ENCODE measurements around the gene CSNK2A2. TPM values are rescaled to one million over a fixed set of nuclear protein-coding genes. Genes with fewer than 3 reads are reported as not detected.

CSNK2A2 gene
- 69.7 and 81.6 TPM in 2 replicates for total RNA-seq (ENCODE audit: low replicate concordance)

DNA sequence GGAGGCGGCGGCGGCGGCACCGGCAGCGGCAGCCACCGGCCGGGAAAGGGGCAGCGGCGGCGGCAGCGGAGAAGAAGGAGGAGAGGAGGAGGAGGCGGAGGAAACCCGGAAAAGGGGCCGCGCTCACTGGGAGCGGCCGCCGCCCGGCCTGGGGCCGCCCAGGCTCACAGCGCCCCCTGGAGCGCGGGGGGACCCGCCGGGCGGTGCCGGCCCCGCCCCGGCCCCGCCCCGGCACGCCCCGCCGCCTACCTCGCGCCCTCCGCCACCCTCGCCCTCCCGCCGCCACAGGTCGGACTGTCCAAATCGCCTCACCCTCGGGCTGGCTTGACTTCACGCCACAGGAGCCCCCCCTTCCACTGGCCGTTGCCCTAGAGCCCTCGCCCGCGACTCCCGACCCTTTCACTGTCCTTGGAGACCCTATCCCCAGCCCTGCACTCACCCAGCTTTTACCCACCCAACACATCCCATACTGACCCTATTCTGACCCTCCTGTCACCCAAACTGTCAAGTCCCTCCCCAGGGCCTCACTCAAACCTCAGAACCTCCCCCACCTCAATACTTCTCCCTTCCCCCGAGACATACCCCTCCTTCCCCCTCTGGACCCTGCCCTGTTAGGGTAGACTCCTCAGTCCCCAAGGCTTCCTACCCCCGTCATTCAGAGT, at the start of gene CSNK2A2:
CSNK2A2 (minus strand) TSS at position 85 of the 662 bp plus-strand sequence. CDS start 370 bp downstream, outside the sequence.
- no peaks in the 10 kb centered on the region for H3K9me3 Mint-ChIP-seq
- H3K9ac ChIP-seq = peak within 1 kb of the TSS; percentile 47

GRCh38 chr16:58243528-58244004, 45.7 kb upstream of the CSNK2A2 start:
- no peak overlapping the region for H3K4me2 ChIP-seq
- no peak overlapping the region for H3K27ac ChIP-seq
- H3K4me3 ChIP-seq = no peak overlapping the region
- H3K4me1 ChIP-seq = no peaks in the 10 kb centered on the region
- Mint-ChIP-seq H3K27me3 (ENCODE audit: insufficient read depth, low read depth) (peaks cover 7% of the 10 kb centered on the region), H3K27ac (peak overlapping the region; percentile 21), H3K9me3 (no peaks in the 10 kb centered on the region), H3K4me1 (peaks cover 9% of the 10 kb centered on the region), H3K36me3 (no peaks in the 10 kb centered on the region), H3K4me3 (no peak overlapping the region)
- peaks cover under 1% of the 10 kb centered on the region for H3K27me3 ChIP-seq
- H3K9me3 ChIP-seq (ENCODE audit: low read depth) = no peaks in the 10 kb centered on the region
- peak overlapping the region; percentile 36 for H2AFZ ChIP-seq (replicated peaks)
- TF ChIP-seq CTCF (IDR thresholded peaks at IDR 0.05) = no peak
- no peak for TF ChIP-seq EZH2phosphoT487 (IDR thresholded peaks at IDR 0.05)
- TF ChIP-seq EZH2 (IDR thresholded peaks at IDR 0.05) = no peak
- no peak for DNase-seq (ENCODE audit: low spot score)
- no peak overlapping the region for H3K9ac ChIP-seq
- no peaks in the 10 kb centered on the region for H3K36me3 ChIP-seq
- no peaks in the 10 kb centered on the region for H3K79me2 ChIP-seq (ENCODE audit: low read depth)
- no peaks in the 10 kb centered on the region for H4K20me1 ChIP-seq (ENCODE audit: low read depth)
- H3F3A ChIP-seq (ENCODE audit: low read depth) = no peaks in the 10 kb centered on the region

More for the DNA sequence above, at the start of gene CSNK2A2:
- peak within 1 kb of the TSS; percentile 91 for H2AFZ ChIP-seq (replicated peaks)
- Mint-ChIP-seq H3K4me1 (peaks cover 15% of the 10 kb centered on the region), H3K36me3 (peaks cover 8% of the 10 kb centered on the region), H3K4me3 (peak within 1 kb of the TSS; percentile 90), H3K27ac (peak within 1 kb of the TSS; percentile 74), H3K27me3 (ENCODE audit: insufficient read depth, low read depth) (peaks cover 2% of the 10 kb centered on the region)
- H4K20me1 ChIP-seq (ENCODE audit: low read depth) = peaks cover 28% of the 10 kb centered on the region
- peak within 1 kb of the TSS; percentile 90 for H3K4me2 ChIP-seq
- no peak within 1 kb of the TSS for H3K27ac ChIP-seq
- peaks cover 44% of the 10 kb centered on the region for H3K79me2 ChIP-seq (ENCODE audit: low read depth)
- H3F3A ChIP-seq (ENCODE audit: low read depth) = peaks cover 2% of the 10 kb centered on the region
- H3K9me3 ChIP-seq (ENCODE audit: low read depth) = no peaks in the 10 kb centered on the region
- H3K4me3 ChIP-seq = peak within 1 kb of the TSS; percentile 63
- peaks cover 10% of the 10 kb centered on the region for H3K27me3 ChIP-seq
- H3K36me3 ChIP-seq = peaks cover 23% of the 10 kb centered on the region
- peak; percentile 83 for DNase-seq (ENCODE audit: low spot score)
- H3K4me1 ChIP-seq = peaks cover 16% of the 10 kb centered on the region
- TF ChIP-seq CTCF (IDR thresholded peaks at IDR 0.05) (no peak), EZH2phosphoT487 (IDR thresholded peaks at IDR 0.05) (no peak), EZH2 (IDR thresholded peaks at IDR 0.05) (no peak)

DNA sequence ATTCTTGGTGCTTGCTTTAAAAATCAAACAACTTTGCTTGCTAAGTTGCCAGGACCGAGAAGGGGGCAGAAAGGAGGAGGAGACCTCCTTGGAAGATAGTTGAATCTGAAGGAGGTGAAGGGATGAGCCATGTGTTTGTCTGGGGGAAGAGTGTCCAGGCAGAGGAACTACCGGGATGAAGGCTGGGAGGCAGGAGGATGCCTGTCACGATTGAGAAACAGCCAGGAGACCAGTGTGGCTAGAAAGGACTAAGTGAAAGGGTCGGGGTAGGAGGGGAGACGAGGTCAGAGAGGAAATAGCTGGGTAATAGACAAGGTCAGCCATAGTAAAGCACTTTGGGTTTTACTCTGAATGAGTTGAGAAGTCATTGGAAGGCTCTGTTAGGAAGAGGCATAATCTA, 38.9 kb upstream of the CSNK2A2 start:
- H3K36me3 ChIP-seq = no peaks in the 10 kb centered on the region
- peaks cover 7% of the 10 kb centered on the region for H3F3A ChIP-seq (ENCODE audit: low read depth)
- no peaks in the 10 kb centered on the region for H4K20me1 ChIP-seq (ENCODE audit: low read depth)
- H3K9me3 ChIP-seq (ENCODE audit: low read depth) = no peaks in the 10 kb centered on the region
- H3K4me3 ChIP-seq = peak overlapping the region; percentile 51
- H3K79me2 ChIP-seq (ENCODE audit: low read depth) = no peaks in the 10 kb centered on the region
- no peak overlapping the region for H3K27ac Mint-ChIP-seq
- no peaks in the 10 kb centered on the region for H3K9me3 Mint-ChIP-seq
- H3K36me3 Mint-ChIP-seq = no peaks in the 10 kb centered on the region
- H2AFZ ChIP-seq (replicated peaks) = peak overlapping the region; percentile 99
- peak; percentile 45 for DNase-seq (ENCODE audit: low spot score)
- H3K27ac ChIP-seq = no peak overlapping the region
- no peak overlapping the region for H3K9ac ChIP-seq
- H3K4me3 Mint-ChIP-seq = peak overlapping the region; percentile 87
- peaks cover 5% of the 10 kb centered on the region for H3K4me1 Mint-ChIP-seq
- H3K27me3 ChIP-seq = no peaks in the 10 kb centered on the region
- peaks cover 7% of the 10 kb centered on the region for H3K4me1 ChIP-seq
- H3K4me2 ChIP-seq = peak overlapping the region; percentile 83
- H3K27me3 Mint-ChIP-seq (ENCODE audit: insufficient read depth, low read depth) = peaks cover 8% of the 10 kb centered on the region
- TF ChIP-seq EZH2 (IDR thresholded peaks at IDR 0.05) (no peak), CTCF (IDR thresholded peaks at IDR 0.05) (no peak), EZH2phosphoT487 (IDR thresholded peaks at IDR 0.05) (no peak)
